Uterus (tissue), 4 donors: ENCODE results near the gene KLHDC4. TPM values are rescaled to one million over a fixed set of nuclear protein-coding genes. Genes with fewer than 3 reads are reported as not detected.
A peak's percentile ranks its signal among the peaks of the same experiment; 100 is the strongest.

Experiments used
- DNase-seq, 2 donors: peaks; one replicate each; pipeline ENCODE4 v3.0.0-alpha.2; 2019 to 2020
- H3K27ac ChIP-seq, 2 donors: fragments of 200-600 bp; sonication (generic); 1 replicate in 1 of 2; 2 replicates in 1 of 2; pipeline ENCODE4 v1.5.1; 2016 to 2018
- H3K27me3 ChIP-seq, 2 donors: fragments of 200-600 bp; sonication (generic); one replicate each; pipeline ENCODE4 v1.5.1; 2018 to 2019; ENCODE audit warnings: control low read depth in 1 of 2
- H3K36me3 ChIP-seq, 2 donors: fragments of 200-600 bp; sonication (generic); one replicate each; pipeline ENCODE4 v1.5.1; 2019; ENCODE audit warnings: control low read depth in 1 of 2
- H3K4me1 ChIP-seq, 2 donors: fragments of 200-600 bp; sonication (generic); one replicate each; pipeline ENCODE4 v1.5.1; 2018 to 2019; ENCODE audit warnings: control low read depth in 1 of 2
- H3K4me3 ChIP-seq, 2 donors: fragments of 200-600 bp; sonication (generic); 1 replicate in 1 of 2; 2 replicates in 1 of 2; pipeline ENCODE4 v1.5.1; 2018 to 2019; ENCODE audit warnings: mild to moderate bottlenecking in 1 of 2
- H3K9me3 ChIP-seq, 2 donors: fragments of 200-600 bp; sonication (generic); one replicate each; pipeline ENCODE4 v1.5.1; 2019; ENCODE audit warnings: control low read depth in 1 of 2
- CTCF ChIP-seq, 4 experiments: fragments of 200-600 bp in 2 of 4; fragments of 450-650 bp in 2 of 4; sonication (generic) in 2 of 4; IDR thresholded peaks; one replicate each; pipeline ENCODE4 v1.5.1; 2016 to 2019; ENCODE audit warnings: antibody characterized with exemption in 4 of 4, mild to moderate bottlenecking in 2 of 4, moderate library complexity in 1 of 4
- POLR2A ChIP-seq, 2 donors: fragments of 450-650 bp; IDR thresholded peaks; one replicate each; pipeline ENCODE4 v1.6.1; 2016; ENCODE audit warnings: antibody characterized with exemption in 2 of 2, mild to moderate bottlenecking in 1 of 2, moderate library complexity in 1 of 2
- intact Hi-C: fragments of 100-400 bp; cut with DNase I; formaldehyde crosslinking; loops from one replicate; pipeline ENCODE4 v1.15.1; 2023; ENCODE audit warnings: low total_unique reads
- total RNA-seq, 4 donors: library from RNA; depleted of rRNA in 3 of 4; stranded (reverse); fragments of >200 nt in 3 of 4; gene quantifications; one replicate each; pipeline versions ENCODE4 v1.1.0 to v1.2.4, GENCODE V29; 2014 to 2023
- donor health status: DM: yes; HTN: yes; CAD: no.

KLHDC4 gene
- total RNA-seq, 4 donors from 2014 or later = 25.1 to 49.2 (median 36.4) TPM

- Histone ChIP-seq H3K27ac (no peak overlapping the region), H3K4me3 (no peak overlapping the region), H3K9me3 (no peaks in the 10 kb centered on the region), H3K36me3 (no peaks in the 10 kb centered on the region), H3K4me1 (no peaks in the 10 kb centered on the region), H3K27me3 (no peaks in the 10 kb centered on the region)
- no peak for DNase-seq
- TF ChIP-seq POLR2A (IDR thresholded peaks at IDR 0.05) (no peak), CTCF (IDR thresholded peaks at IDR 0.05) (no peak)
- intact Hi-C loops = no loop called here
Observed at GRCh38 chr16:87704754-87705353, 60.9 kb downstream of the KLHDC4 start.

- Histone ChIP-seq H3K4me1 (no peaks in the 10 kb centered on the region), H3K9me3 (no peaks in the 10 kb centered on the region), H3K27ac (no peak overlapping the region), H3K4me3 (no peak overlapping the region), H3K36me3 (no peaks in the 10 kb centered on the region), H3K27me3 (no peaks in the 10 kb centered on the region)
- intact Hi-C loops = no loop called here
- TF ChIP-seq CTCF (IDR thresholded peaks at IDR 0.05) (no peak), POLR2A (IDR thresholded peaks at IDR 0.05) (no peak)
- no peak for DNase-seq
Observed at GRCh38 chr16:87703835-87704375, 61.9 kb downstream of the KLHDC4 start.

- Histone ChIP-seq H3K27me3 (no peaks in the 10 kb centered on the region), H3K9me3 (no peaks in the 10 kb centered on the region), H3K4me1 (no peaks in the 10 kb centered on the region), H3K36me3 (no peaks in the 10 kb centered on the region), H3K27ac (no peak overlapping the region), H3K4me3 (no peak overlapping the region)
- TF ChIP-seq POLR2A (IDR thresholded peaks at IDR 0.05) (no peak), CTCF (IDR thresholded peaks at IDR 0.05) (no peak)
- intact Hi-C loops = no loop called here
- no peak for DNase-seq
Observed at GRCh38 chr16:87703071-87703470, 62.7 kb downstream of the KLHDC4 start.

GRCh38 chr16:87702325-87702811 lies 63.4 kb downstream of the KLHDC4 start:
- no peak overlapping the region for H3K27ac ChIP-seq
- intact Hi-C loops = no loop called here
- no peaks in the 10 kb centered on the region for H3K36me3 ChIP-seq
- no peak for DNase-seq
- no peaks in the 10 kb centered on the region for H3K27me3 ChIP-seq
- H3K9me3 ChIP-seq = no peaks in the 10 kb centered on the region
- TF ChIP-seq POLR2A (IDR thresholded peaks at IDR 0.05) (no peak), CTCF (IDR thresholded peaks at IDR 0.05) (peak in 2 of 4 experiments; percentile 14 to 22)
- no peaks in the 10 kb centered on the region for H3K4me1 ChIP-seq
- no peak overlapping the region for H3K4me3 ChIP-seq

- H3K27ac ChIP-seq = no peak overlapping the region
- H3K36me3 ChIP-seq = no peaks in the 10 kb centered on the region
Observed at GRCh38 chr16:87701505-87701921, 64.3 kb downstream of the KLHDC4 start.

More at GRCh38 chr16:87701505-87701921, 64.3 kb downstream of the KLHDC4 start:
- Histone ChIP-seq H3K4me3 (no peak overlapping the region), H3K4me1 (no peaks in the 10 kb centered on the region), H3K9me3 (no peaks in the 10 kb centered on the region), H3K27me3 (no peaks in the 10 kb centered on the region)
- DNase-seq = no peak
- intact Hi-C loops = no loop called here
- no peak for TF ChIP-seq CTCF (IDR thresholded peaks at IDR 0.05)
- TF ChIP-seq POLR2A (IDR thresholded peaks at IDR 0.05) = no peak
